Occipital lobe (tissue), 2 donors: ENCODE results near the gene CDNF. TPM values are rescaled to one million over a fixed set of nuclear protein-coding genes. Genes with fewer than 3 reads are reported as not detected.
"Not testable (repeated sequence)": the region's sequence is repeated elsewhere in the genome, so short reads cannot be mapped to it uniquely, and the experiment has no call there.

ENCODE experiments used
- DNase-seq: peaks from one replicate; lab custom pipeline; 2025; lab: John Stamatoyannopoulos, UW
- total RNA-seq: library from RNA; depleted of rRNA; stranded (reverse); fragments of >200 nt; gene quantifications from one replicate; pipeline ENCODE4 v1.2.3, GENCODE V29; 2014

The CDNF gene
- total RNA-seq, 1 donor from 2014 or later: 1.4 TPM

- DNase-seq: no peak
Measured at GRCh38 chr10:14839305-14839695, 1.5 kb upstream of the CDNF start.

GRCh38 chr10:14838582-14839304, 906 bp upstream of the CDNF start:
- no peak for DNase-seq

GRCh38 chr10:14837003-14837756, 657 bp downstream of the CDNF start:
- no peak for DNase-seq

- DNase-seq: no peak
Measured at GRCh38 chr10:14836208-14836607, 1.6 kb downstream of the CDNF start.

GRCh38 chr10:14833106-14833505, 4.7 kb downstream of the CDNF start:
- no peak for DNase-seq

- no peak for DNase-seq
Measured at GRCh38 chr10:14826076-14826829, 11.6 kb downstream of the CDNF start.

- no peak for DNase-seq
Measured at GRCh38 chr10:14823966-14824365, 13.9 kb downstream of the CDNF start.

GRCh38 chr10:14822879-14823755, 14.7 kb downstream of the CDNF start:
- DNase-seq: no peak

GRCh38 chr10:14821635-14822375, 16.0 kb downstream of the CDNF start:
- no peak for DNase-seq

- no peak for DNase-seq
Measured at GRCh38 chr10:14820775-14821154, 17.1 kb downstream of the CDNF start.

- no peak for DNase-seq
Measured at GRCh38 chr10:14820010-14820774, 17.6 kb downstream of the CDNF start.

- DNase-seq: not testable (repeated sequence)
Measured at GRCh38 chr10:14816717-14817116, 21.1 kb downstream of the CDNF start.

GRCh38 chr10:14815681-14816080, 22.2 kb downstream of the CDNF start:
- no peak for DNase-seq

- no peak for DNase-seq
Measured at GRCh38 chr10:14812271-14812670, 25.6 kb downstream of the CDNF start.

GRCh38 chr10:14810969-14811953, 26.6 kb downstream of the CDNF start:
- no peak for DNase-seq

GRCh38 chr10:14806318-14806717, 31.5 kb downstream of the CDNF start:
- DNase-seq: no peak

- no peak for DNase-seq
Measured at GRCh38 chr10:14803827-14804226, 34.0 kb downstream of the CDNF start.

- DNase-seq: no peak
Measured at GRCh38 chr10:14801723-14802122, 36.1 kb downstream of the CDNF start.

- no peak for DNase-seq
Measured at GRCh38 chr10:14800397-14800796, 37.4 kb downstream of the CDNF start.
